Lower leg skin (tissue), 3 donors: ENCODE data around the gene GJC1.

Experiments used
- POLR2A ChIP-seq, 2 donors: fragments of 450-650 bp; IDR thresholded peaks; one replicate each; pipeline ENCODE4 v1.6.1; 2016 to 2017; ENCODE audit warnings: antibody characterized with exemption in 2 of 2, mild to moderate bottlenecking in 1 of 2, moderate library complexity in 1 of 2
- TF ChIP-seq, protein P1 (sequence below), 3 donors: fragments of 450-650 bp; IDR thresholded peaks; one replicate each; pipeline ENCODE4 v1.5.1; 2016; ENCODE audit warnings: antibody characterized with exemption in 3 of 3, mild to moderate bottlenecking in 3 of 3, moderate library complexity in 2 of 3

GRCh38 chr17:44846206-44846605 is 16.1 kb upstream of the GJC1 start:
- TF ChIP-seq, protein P1, sequence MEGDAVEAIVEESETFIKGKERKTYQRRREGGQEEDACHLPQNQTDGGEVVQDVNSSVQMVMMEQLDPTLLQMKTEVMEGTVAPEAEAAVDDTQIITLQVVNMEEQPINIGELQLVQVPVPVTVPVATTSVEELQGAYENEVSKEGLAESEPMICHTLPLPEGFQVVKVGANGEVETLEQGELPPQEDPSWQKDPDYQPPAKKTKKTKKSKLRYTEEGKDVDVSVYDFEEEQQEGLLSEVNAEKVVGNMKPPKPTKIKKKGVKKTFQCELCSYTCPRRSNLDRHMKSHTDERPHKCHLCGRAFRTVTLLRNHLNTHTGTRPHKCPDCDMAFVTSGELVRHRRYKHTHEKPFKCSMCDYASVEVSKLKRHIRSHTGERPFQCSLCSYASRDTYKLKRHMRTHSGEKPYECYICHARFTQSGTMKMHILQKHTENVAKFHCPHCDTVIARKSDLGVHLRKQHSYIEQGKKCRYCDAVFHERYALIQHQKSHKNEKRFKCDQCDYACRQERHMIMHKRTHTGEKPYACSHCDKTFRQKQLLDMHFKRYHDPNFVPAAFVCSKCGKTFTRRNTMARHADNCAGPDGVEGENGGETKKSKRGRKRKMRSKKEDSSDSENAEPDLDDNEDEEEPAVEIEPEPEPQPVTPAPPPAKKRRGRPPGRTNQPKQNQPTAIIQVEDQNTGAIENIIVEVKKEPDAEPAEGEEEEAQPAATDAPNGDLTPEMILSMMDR (IDR thresholded peaks at IDR 0.05): no peak
- TF ChIP-seq POLR2A (IDR thresholded peaks at IDR 0.05): no peak
